HG03103 (cell line): ENCODE measurements around the gene SERPINB10.

Experiments used
- ATAC-seq: cut with Tn5 transposase; IDR thresholded peaks from one replicate; pipeline ENCODE4 v1.9.1; 2021; ENCODE audit warnings: low read depth; ENCODE audit not compliant: unreplicated experiment

The SERPINB10 gene

DNA sequence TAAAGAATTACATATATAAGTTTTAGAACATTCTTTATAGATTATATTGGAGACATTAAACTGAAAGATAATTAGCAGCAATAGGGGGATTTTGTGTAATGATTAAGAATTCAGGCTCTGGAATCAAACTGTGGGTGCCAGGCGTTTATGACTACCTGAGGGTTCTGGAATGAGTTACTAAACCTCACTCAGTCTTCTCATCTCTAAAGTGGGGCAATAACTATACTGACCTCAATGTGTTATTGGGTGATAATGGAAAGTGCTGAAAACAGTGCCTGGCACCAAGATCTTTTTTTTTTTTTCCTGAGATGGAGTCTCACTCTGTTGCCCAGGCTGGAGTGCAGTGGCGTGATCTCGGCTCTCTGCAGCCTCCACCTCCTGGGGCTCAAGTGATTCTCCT, 69.3 kb downstream of the SERPINB10 start:
- no peak for ATAC-seq

DNA sequence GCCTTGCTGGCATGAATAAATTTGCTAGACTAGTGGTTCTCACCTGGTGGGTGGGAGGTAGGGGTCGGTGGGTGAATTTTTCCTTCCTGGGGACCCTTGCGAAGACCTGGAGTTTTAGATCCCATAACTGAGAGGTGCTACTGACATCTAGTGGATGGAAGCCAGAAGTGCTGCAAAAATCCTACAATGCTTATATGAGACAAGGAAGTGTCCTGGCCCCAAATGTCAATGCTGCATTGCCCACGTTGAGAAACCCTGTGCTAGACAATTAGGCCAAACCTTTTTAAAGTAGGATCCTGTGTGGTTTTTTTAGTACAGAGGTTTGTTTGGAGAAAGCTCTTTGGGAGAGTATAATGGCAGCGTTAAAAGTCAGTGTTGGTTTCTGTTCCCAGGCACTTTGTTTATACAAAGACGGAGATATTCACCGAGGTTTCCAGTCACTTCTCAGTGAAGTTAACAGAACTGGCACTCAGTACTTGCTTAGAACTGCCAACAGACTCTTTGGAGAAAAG, 71.7 kb downstream of the SERPINB10 start:
- peak; percentile 72 for ATAC-seq

DNA sequence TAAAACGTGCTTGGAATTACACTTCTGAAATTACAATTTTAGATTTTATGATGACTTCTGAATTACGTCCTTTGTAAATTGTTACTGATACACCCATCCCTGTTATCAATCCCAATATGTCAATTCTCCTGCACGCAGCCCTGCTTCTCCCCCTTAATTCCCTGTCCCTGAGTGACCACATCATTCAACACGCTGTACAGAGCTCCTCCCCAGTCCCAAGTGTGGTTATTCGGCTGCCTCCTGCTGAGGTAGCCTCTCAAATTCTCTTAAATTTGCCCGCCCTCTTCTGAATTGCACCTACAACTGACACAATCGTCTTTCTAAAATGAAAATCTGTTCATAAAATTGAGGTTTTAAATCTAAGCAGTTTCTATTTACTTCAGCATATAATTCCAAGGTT, 72.3 kb downstream of the SERPINB10 start:
- no peak for ATAC-seq

DNA sequence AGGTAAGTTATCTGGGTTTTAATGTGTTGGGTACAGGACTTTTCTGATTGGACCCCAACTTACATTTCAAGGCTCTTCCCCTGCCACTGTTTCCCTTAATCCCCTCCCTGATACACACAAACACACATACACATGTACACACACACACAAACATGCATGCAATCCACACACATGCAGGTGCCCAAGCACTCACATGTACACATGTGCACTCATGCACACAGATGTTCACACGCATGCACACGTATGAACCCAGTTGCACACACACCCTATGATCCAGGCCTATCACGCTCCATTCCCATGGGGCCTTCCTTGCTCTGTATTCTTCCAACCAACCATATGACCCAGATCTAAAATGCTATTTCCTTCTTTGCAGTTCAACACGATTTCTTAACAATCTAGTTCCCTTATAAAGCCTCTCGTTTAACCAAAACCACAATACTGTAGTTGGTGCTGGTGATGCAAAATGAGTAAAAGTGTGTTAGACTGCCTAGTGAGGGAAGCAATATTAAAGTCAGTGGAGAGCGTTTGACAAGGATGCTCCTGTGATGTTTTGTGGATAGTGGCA, 73.2 kb downstream of the SERPINB10 start:
- no peak for ATAC-seq

DNA sequence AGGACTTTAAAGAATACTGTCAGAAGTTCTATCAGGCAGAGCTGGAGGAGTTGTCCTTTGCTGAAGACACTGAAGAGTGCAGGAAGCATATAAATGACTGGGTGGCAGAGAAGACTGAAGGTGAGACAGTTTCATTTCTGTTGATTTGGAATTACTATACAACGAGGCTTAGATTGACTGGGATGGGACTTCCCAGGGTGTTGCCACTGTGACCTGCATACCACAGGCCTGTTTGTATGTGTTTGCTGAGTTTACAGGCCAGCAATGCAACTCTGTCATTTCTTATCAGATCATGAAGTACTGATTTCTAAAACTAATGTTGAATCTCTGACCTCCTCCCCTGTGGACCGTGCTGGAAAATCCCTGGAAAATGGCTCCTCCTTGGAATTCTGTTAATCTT, 74.0 kb downstream of the SERPINB10 start:
- ATAC-seq: no peak

DNA sequence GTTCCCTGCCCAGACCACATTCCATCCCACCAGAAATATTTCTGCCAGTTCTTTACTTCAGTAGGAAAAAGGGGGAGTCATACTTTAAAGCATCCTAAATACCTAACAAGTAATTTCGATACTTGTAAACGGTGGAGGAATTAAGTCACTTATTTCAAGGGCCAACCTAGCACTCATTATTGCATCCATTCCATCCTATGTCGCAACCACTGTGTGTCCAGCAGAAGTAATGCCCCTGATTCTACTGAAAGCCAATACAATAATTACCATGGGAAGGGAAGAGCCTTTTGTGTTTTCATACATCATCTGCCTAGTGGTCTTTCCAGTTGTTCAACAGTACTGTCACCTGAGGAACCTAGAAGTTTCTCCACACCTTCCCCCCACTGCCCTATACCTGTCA, 74.6 kb downstream of the SERPINB10 start:
- no peak for ATAC-seq
